ENCODE data around the gene ERICH4. TPM values are rescaled to one million over a fixed set of nuclear protein-coding genes. Genes with fewer than 3 reads are reported as not detected.
"Not testable (repeated sequence)": the region's sequence is repeated elsewhere in the genome, so short reads cannot be mapped to it uniquely, and the experiment has no call there.

Gene ERICH4
- total RNA-seq, 4 donors from 2014 or later = not detected

DNA sequence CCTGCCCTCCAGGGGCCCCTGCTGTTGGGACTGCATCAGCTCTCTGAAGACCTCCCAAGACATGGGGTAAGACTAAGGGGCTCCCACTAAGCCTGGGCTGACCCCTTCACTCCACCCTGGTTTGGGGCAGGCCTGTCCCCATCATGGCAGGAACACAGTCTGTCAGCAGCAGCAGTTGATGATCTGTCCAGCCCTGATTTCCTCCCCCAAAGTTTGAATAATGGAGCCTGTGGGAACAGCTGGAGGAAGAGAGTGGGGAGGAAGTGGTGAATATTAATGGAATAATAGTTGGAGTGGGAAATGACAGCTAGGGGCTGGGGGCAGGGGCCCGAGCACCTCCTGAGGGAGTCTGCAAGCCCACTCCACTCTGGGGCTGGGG is 14.5 kb upstream of the ERICH4 start:
- peak overlapping the region; percentile 19 to 88 (median 85) for H3K27ac ChIP-seq
- peaks cover 0 to 40% (median 20%) of the 10 kb centered on the region in 3 donors for H3K4me1 ChIP-seq
- no peaks in the 10 kb centered on the region for H3K27me3 ChIP-seq
- no CpG with 5 or more reads among the region's 1 CpG for WGBS, 2 donors (ENCODE audit: low coverage in 1 of 2)
- TF ChIP-seq POLR2A (IDR thresholded peaks at IDR 0.05) (no peak), POLR2AphosphoS5 (IDR thresholded peaks at IDR 0.05) (no peak), EP300 (IDR thresholded peaks at IDR 0.05) (no peak)
- TF ChIP-seq, protein P1, sequence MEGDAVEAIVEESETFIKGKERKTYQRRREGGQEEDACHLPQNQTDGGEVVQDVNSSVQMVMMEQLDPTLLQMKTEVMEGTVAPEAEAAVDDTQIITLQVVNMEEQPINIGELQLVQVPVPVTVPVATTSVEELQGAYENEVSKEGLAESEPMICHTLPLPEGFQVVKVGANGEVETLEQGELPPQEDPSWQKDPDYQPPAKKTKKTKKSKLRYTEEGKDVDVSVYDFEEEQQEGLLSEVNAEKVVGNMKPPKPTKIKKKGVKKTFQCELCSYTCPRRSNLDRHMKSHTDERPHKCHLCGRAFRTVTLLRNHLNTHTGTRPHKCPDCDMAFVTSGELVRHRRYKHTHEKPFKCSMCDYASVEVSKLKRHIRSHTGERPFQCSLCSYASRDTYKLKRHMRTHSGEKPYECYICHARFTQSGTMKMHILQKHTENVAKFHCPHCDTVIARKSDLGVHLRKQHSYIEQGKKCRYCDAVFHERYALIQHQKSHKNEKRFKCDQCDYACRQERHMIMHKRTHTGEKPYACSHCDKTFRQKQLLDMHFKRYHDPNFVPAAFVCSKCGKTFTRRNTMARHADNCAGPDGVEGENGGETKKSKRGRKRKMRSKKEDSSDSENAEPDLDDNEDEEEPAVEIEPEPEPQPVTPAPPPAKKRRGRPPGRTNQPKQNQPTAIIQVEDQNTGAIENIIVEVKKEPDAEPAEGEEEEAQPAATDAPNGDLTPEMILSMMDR (IDR thresholded peaks at IDR 0.05) = no peak
- no peak for ATAC-seq
- peak overlapping the region in 1 of 2 donors; percentile 57 for H3K4me3 ChIP-seq
- peaks cover 0 to 65% of the 10 kb centered on the region in 2 donors for H3K36me3 ChIP-seq
- H3K9me3 ChIP-seq = no peaks in the 10 kb centered on the region

DNA sequence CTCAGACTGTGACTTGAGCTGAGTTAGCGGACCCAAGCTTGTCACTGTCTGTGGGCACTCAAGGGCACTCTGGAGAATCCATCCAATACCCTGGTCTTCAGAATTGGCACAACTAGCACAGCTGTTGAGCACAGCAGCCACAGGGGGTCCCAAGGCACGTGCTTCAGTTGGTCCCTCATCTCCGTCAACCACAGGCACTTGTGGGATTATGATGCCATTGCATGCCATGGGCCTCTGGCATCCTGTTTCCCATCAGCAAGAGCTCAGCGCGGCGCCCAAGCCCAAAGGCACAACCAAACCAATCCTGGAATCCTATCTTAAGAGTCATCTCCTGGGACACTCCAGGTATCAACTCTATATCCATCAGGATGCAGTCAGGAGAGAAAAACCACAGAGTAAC is 12.0 kb upstream of the ERICH4 start:
- H3K27ac ChIP-seq = no peak overlapping the region

GRCh38 chr19:41431426-41432386 is 11.2 kb upstream of the ERICH4 start:
- Histone ChIP-seq H3K27ac (peak overlapping the region in 1 of 4 donors; percentile 27), H3K4me3 (no peak overlapping the region), H3K36me3 (peaks cover 0 to 63% of the 10 kb centered on the region in 2 donors), H3K27me3 (no peaks in the 10 kb centered on the region), H3K9me3 (no peaks in the 10 kb centered on the region), H3K4me1 (peaks cover 0 to 22% (median 12%) of the 10 kb centered on the region in 3 donors)
- WGBS, 2 donors (ENCODE audit: low coverage in 1 of 2) = 50 to 55% methylated on average over 1 to 11 of the region's 23 CpGs
- no peak for ATAC-seq
- TF ChIP-seq POLR2A (IDR thresholded peaks at IDR 0.05) = no peak
- no peak for TF ChIP-seq EP300 (IDR thresholded peaks at IDR 0.05)
- TF ChIP-seq, protein P1 (IDR thresholded peaks at IDR 0.05) = no peak
- no peak for TF ChIP-seq POLR2AphosphoS5 (IDR thresholded peaks at IDR 0.05)

More for the DNA sequence above, 12.0 kb upstream of the ERICH4 start:
- Histone ChIP-seq H3K9me3 (no peaks in the 10 kb centered on the region), H3K27me3 (no peaks in the 10 kb centered on the region), H3K36me3 (peaks cover 0 to 62% of the 10 kb centered on the region in 2 donors), H3K4me3 (no peak overlapping the region), H3K4me1 (peaks cover 0 to 30% (median 19%) of the 10 kb centered on the region in 3 donors)
- TF ChIP-seq, protein P1 (IDR thresholded peaks at IDR 0.05) = no peak
- TF ChIP-seq POLR2AphosphoS5 (IDR thresholded peaks at IDR 0.05) = no peak
- no peak for TF ChIP-seq POLR2A (IDR thresholded peaks at IDR 0.05)
- TF ChIP-seq EP300 (IDR thresholded peaks at IDR 0.05) = no peak
- WGBS, 2 donors (ENCODE audit: low coverage in 1 of 2) = 40% methylated on average over 1 of the region's 6 CpGs; no CpG with 5 or more reads in 1 of the 2 donors
- ATAC-seq = no peak

DNA sequence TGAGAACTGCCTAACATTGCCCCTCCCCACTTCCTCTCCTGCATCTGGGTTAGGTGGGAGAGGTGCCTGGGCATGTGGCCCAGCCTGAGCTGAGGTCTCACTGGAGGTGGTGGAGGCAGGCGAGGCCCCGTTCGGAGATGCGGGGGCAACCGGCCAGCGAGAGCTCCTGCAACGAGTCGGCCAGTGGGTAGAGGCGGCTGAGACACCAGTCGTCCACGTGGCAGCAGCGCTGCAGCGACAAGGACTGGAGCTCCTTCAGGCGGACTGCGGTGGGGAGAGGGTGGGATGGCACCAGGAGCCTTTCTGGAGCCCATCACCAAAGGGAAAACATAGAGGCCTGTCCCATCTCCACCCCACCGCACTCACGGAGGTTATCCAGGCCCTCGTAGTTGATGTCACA is 9.8 kb upstream of the ERICH4 start:
- H3K9me3 ChIP-seq = no peaks in the 10 kb centered on the region
- no CpG with 5 or more reads among the region's 18 CpGs for WGBS, 2 donors (ENCODE audit: low coverage in 1 of 2)
- ATAC-seq = no peak
- H3K27me3 ChIP-seq = no peaks in the 10 kb centered on the region
- no peak overlapping the region for H3K27ac ChIP-seq
- H3K36me3 ChIP-seq = peaks cover 0 to 77% of the 10 kb centered on the region in 2 donors
- H3K4me1 ChIP-seq = peaks cover 0 to 10% (median 6%) of the 10 kb centered on the region in 3 donors
- TF ChIP-seq POLR2A (IDR thresholded peaks at IDR 0.05) = no peak
- H3K4me3 ChIP-seq = no peak overlapping the region

- no peak overlapping the region for H3K4me3 ChIP-seq
- TF ChIP-seq POLR2AphosphoS5 (IDR thresholded peaks at IDR 0.05) (no peak), EP300 (IDR thresholded peaks at IDR 0.05) (no peak)
- WGBS, 2 donors (ENCODE audit: low coverage in 1 of 2) = 65 to 85% methylated on average over 5 of the region's 5 CpGs
- ATAC-seq = no peak
- H3K4me1 ChIP-seq = peaks cover 0 to 15% (median 0%) of the 10 kb centered on the region in 3 donors
- peaks cover 0 to 79% of the 10 kb centered on the region in 2 donors for H3K36me3 ChIP-seq
- no peaks in the 10 kb centered on the region for H3K9me3 ChIP-seq
- no peak overlapping the region for H3K27ac ChIP-seq
- no peaks in the 10 kb centered on the region for H3K27me3 ChIP-seq
Observed at GRCh38 chr19:41434450-41434849, 8.5 kb upstream of the ERICH4 start.

GRCh38 chr19:41435376-41435775 is 7.6 kb upstream of the ERICH4 start:
- H3K36me3 ChIP-seq = peaks cover 0 to 77% of the 10 kb centered on the region in 2 donors
- not testable (repeated sequence) for H3K27ac ChIP-seq, H3K9me3 ChIP-seq, H3K27me3 ChIP-seq, H3K4me3 ChIP-seq, ATAC-seq
- WGBS, 2 donors (ENCODE audit: low coverage in 1 of 2) = 87 to 98% methylated on average over 7 to 9 of the region's 11 CpGs
- peaks cover 0 to 20% (median 0%) of the 10 kb centered on the region in 3 donors for H3K4me1 ChIP-seq

Measured in gastroesophageal sphincter (tissue), 4 donors.